HL-60 (cell line): Measurements from ENCODE around the gene SLC25A21.

Experiments used
- DNase-seq, 2 experiments: peaks; one replicate each; pipeline ENCODE4 v3.0.0-alpha.2; 2010 to 2020; ENCODE audit warnings: low read depth in 1 of 2, low spot score in 1 of 2
- H3K27ac ChIP-seq: fragments of 250-450 bp; sonication (Bioruptor Pico); replicated peaks from 2 replicates; pipeline ENCODE4 v1.5.1; 2020; ENCODE audit warnings: mild to moderate bottlenecking, moderate library complexity
- H3K27me3 ChIP-seq: fragments of 250-450 bp; sonication (Bioruptor Pico); 2 replicates; pipeline ENCODE4 v1.5.1; 2021; ENCODE audit warnings: mild to moderate bottlenecking, moderate library complexity; ENCODE audit not compliant: insufficient read depth, poor library complexity, severe bottlenecking
- H3K4me3 ChIP-seq: replicated peaks from 2 replicates; pipeline ENCODE4 v1.5.1; 2011; ENCODE audit warnings: mild to moderate bottlenecking, control low read depth, low read length; ENCODE audit not compliant: insufficient read depth
- CTCF ChIP-seq: IDR thresholded peaks from one replicate; pipeline ENCODE4 v1.5.1; 2011; ENCODE audit warnings: low read length, control low read depth, inconsistent platforms; ENCODE audit not compliant: insufficient read depth
- GABPA ChIP-seq: IDR thresholded peaks from 2 replicates; pipeline ENCODE4 v1.6.1; 2012; ENCODE audit warnings: low read depth
- POLR2AphosphoS5 ChIP-seq: IDR thresholded peaks from 2 replicates; pipeline ENCODE4 v1.6.1; 2012; ENCODE audit warnings: low read depth
- REST ChIP-seq: IDR thresholded peaks from 2 replicates; pipeline ENCODE4 v1.6.1; 2012; ENCODE audit warnings: low read depth; ENCODE audit not compliant: insufficient replicate concordance
- SPI1 ChIP-seq: IDR thresholded peaks from 2 replicates; pipeline ENCODE4 v1.6.1; 2012; ENCODE audit warnings: low read depth, mild to moderate bottlenecking, borderline replicate concordance

The SLC25A21 gene

GRCh38 chr14:36746872-36747271 is 425.5 kb downstream of the SLC25A21 start:
- Histone ChIP-seq H3K4me3 (no peak overlapping the region), H3K27ac (no peak overlapping the region), H3K27me3 (no peaks in the 10 kb centered on the region)
- no peak for TF ChIP-seq POLR2AphosphoS5
- DNase-seq: no peak

GRCh38 chr14:36741858-36742257 is 430.5 kb downstream of the SLC25A21 start:
- no peak for DNase-seq
- no peaks in the 10 kb centered on the region for H3K27me3 ChIP-seq
- no peak for TF ChIP-seq POLR2AphosphoS5
- TF ChIP-seq SPI1: no peak
- no peak for TF ChIP-seq REST
- TF ChIP-seq GABPA: no peak
- TF ChIP-seq CTCF: no peak
- no peak overlapping the region for H3K27ac ChIP-seq
- no peak overlapping the region for H3K4me3 ChIP-seq

- Histone ChIP-seq H3K27ac (no peak overlapping the region), H3K4me3 (no peak overlapping the region), H3K27me3 (no peaks in the 10 kb centered on the region)
- TF ChIP-seq POLR2AphosphoS5: no peak
- no peak for TF ChIP-seq SPI1
- no peak for TF ChIP-seq CTCF
- no peak for TF ChIP-seq GABPA
- no peak for TF ChIP-seq REST
- DNase-seq: no peak
Observed at GRCh38 chr14:36738269-36738668, 434.1 kb downstream of the SLC25A21 start.

- TF ChIP-seq POLR2AphosphoS5: no peak
- no peak for TF ChIP-seq CTCF
- no peak for TF ChIP-seq SPI1
- no peak for TF ChIP-seq GABPA
- TF ChIP-seq REST: no peak
- H3K27me3 ChIP-seq: no peaks in the 10 kb centered on the region
- no peak overlapping the region for H3K4me3 ChIP-seq
- DNase-seq: no peak
- H3K27ac ChIP-seq: no peak overlapping the region
Observed at GRCh38 chr14:36726128-36726527, 446.3 kb downstream of the SLC25A21 start.
